Activated B cell treated with CpG ODN at 0.5 μM for 24 hours (primary cell): ENCODE results near the gene SKAP2. TPM values are rescaled to one million over a fixed set of nuclear protein-coding genes. Genes with fewer than 3 reads are reported as not detected.

Source experiments
- ATAC-seq: fragments of 200-7000 bp; cut with Tn5 transposase; one replicate; pipeline ENCODE4 v1.10.0; 2021; ENCODE audit warnings: low read depth, mild to moderate bottlenecking, moderate library complexity
- CTCF ChIA-PET: fragments of 350-600 bp; sonication (Branson Sonifier 250); formaldehyde crosslinking; loops from one replicate; lab custom pipeline; 2021; ENCODE audit warnings: antibody characterized with exemption; lab: Charles Lee
- POLR2A ChIA-PET: fragments of 350-600 bp; sonication (Branson Sonifier 250); formaldehyde crosslinking; loops from one replicate; lab custom pipeline; 2021; ENCODE audit warnings: antibody characterized with exemption; lab: Charles Lee
- DNase-seq: peaks from one replicate; pipeline ENCODE4 v3.0.0; 2022
- H3K27ac Mint-ChIP-seq: one replicate; pipeline ENCODE4 v1.8.0; 2020; ENCODE audit warnings: mixed read lengths
- H3K27me3 Mint-ChIP-seq: one replicate; pipeline ENCODE4 v1.8.0; 2021; ENCODE audit warnings: mixed read lengths
- H3K36me3 Mint-ChIP-seq: one replicate; pipeline ENCODE4 v1.8.0; 2021; ENCODE audit warnings: low read depth, mixed read lengths
- H3K4me1 Mint-ChIP-seq: one replicate; pipeline ENCODE4 v1.8.0; 2021; ENCODE audit warnings: mixed read lengths
- H3K4me3 Mint-ChIP-seq: one replicate; pipeline ENCODE4 v1.8.0; 2020; ENCODE audit warnings: mild to moderate bottlenecking, mixed read lengths
- H3K9me3 Mint-ChIP-seq: one replicate; pipeline ENCODE4 v1.8.0; 2020; ENCODE audit warnings: mixed read lengths
- CTCF ChIP-seq: fragments of 200-600 bp; IDR thresholded peaks from one replicate; pipeline ENCODE4 v1.8.0; 2022; ENCODE audit warnings: antibody characterized with exemption, mild to moderate bottlenecking
- intact Hi-C: fragments of 100-400 bp; cut with micrococcal nuclease; formaldehyde crosslinking; loops from one replicate; pipeline ENCODE4 v1.15.1; 2024
- total RNA-seq: library from RNA; stranded (reverse); gene quantifications from 2 replicates; pipeline ENCODE4 v1.2.3, GENCODE V29; 2022

SKAP2 gene
- total RNA-seq, 1 donor from 2014 or later = 75.6 TPM

DNA sequence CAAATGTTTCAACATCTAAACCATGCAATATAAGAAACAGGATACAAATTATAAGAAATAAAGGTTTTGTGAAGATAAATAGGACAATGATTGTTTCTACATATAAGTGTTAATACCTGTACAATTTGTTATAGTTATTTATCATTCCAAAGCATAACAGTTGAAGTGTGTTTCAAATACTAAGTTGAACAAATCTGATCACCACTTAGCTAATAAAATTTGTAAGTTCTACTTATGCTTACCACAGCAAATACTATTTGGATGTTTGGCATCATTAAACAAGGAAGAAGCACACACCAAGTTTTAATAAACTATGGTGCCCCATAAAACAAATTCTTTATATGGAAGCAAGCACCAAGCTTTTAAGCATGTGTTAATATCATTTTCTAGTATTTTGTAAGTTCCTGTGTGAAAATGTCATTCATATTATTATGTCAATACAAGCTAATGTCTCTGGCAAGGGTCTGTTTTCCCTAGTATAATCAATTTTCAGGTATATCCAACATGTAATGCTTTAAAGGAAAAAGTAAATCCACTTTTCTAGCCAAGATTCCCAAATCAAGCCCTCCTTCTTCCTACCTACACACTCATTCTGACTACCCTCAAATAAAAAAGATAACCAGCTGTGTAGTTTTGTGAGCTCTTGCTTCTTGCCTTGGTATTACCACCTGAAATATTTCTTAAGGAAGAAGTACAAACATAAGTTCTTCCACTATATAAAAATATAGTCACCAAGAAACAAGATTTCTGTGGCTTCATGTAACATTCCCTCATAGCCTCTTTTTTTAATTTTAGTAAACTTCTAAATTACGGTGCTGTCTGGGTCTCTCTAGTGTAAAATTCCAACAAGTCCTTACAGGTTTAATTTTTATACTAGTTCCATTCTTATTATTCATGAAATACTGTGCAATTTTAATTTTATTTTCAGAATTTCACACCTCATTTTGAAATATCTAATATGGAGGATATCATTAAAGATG is 9.2 kb downstream of the SKAP2 start:
- no peaks in the 10 kb centered on the region for H3K27me3 Mint-ChIP-seq
- intact Hi-C loops = loop anchor here (1.0 to 10.0 kb wide), 5 partner anchors 9 to 990 kb away; partner anchors contain the start of gene SKAP2
- H3K4me1 Mint-ChIP-seq = peaks cover 37% of the 10 kb centered on the region
- DNase-seq (no peak), ATAC-seq (no peak)
- ChIA-PET CTCF (interaction anchor here (3.0 to 7.0 kb wide), 3 partner anchors 242 to 306 kb away, joined by 11 to 37 read pairs (median 32); partner anchors contain the start of genes HOXA1 and HOXA6), POLR2A (interaction anchor here (1.0 kb wide), 1 partner anchor 8 kb away, joined by 3 read pairs; no protein-coding TSS in a partner anchor)
- peaks cover 25% of the 10 kb centered on the region for H3K36me3 Mint-ChIP-seq
- no peak overlapping the region for H3K27ac Mint-ChIP-seq
- no peak for TF ChIP-seq CTCF
- H3K4me3 Mint-ChIP-seq = no peak overlapping the region
- no peaks in the 10 kb centered on the region for H3K9me3 Mint-ChIP-seq

GRCh38 chr7:26853788-26854393 is 10.5 kb downstream of the SKAP2 start:
- CTCF ChIA-PET = interaction anchor here (0.7 to 7.0 kb wide), 4 partner anchors 244 to 307 kb away, joined by 3 to 37 read pairs (median 22); partner anchors contain the start of genes HOXA1, HOXA3 and HOXA6
- Mint-ChIP-seq H3K9me3 (no peaks in the 10 kb centered on the region), H3K27ac (no peak overlapping the region), H3K27me3 (no peaks in the 10 kb centered on the region), H3K4me1 (peaks cover 30% of the 10 kb centered on the region), H3K4me3 (no peak overlapping the region), H3K36me3 (peaks cover 30% of the 10 kb centered on the region)
- POLR2A ChIA-PET = no interaction called here
- intact Hi-C loops = loop anchor here (1.0 to 10.0 kb wide), 4 partner anchors 10 to 989 kb away; partner anchors contain the start of gene SKAP2
- TF ChIP-seq CTCF = no peak
- DNase-seq (no peak), ATAC-seq (no peak)

- intact Hi-C loops = loop anchor here (10.0 kb wide), 1 partner anchor 985 kb away; no protein-coding TSS in a partner anchor
- Mint-ChIP-seq H3K4me3 (no peak overlapping the region), H3K4me1 (peaks cover 4% of the 10 kb centered on the region), H3K9me3 (no peaks in the 10 kb centered on the region), H3K27ac (no peak overlapping the region), H3K27me3 (no peaks in the 10 kb centered on the region), H3K36me3 (peaks cover 42% of the 10 kb centered on the region)
- ChIA-PET POLR2A (no interaction called here), CTCF (no interaction called here)
- ATAC-seq = no peak
- TF ChIP-seq CTCF = no peak
- DNase-seq = no peak
Observed at GRCh38 chr7:26850193-26850651, 14.2 kb downstream of the SKAP2 start.

DNA sequence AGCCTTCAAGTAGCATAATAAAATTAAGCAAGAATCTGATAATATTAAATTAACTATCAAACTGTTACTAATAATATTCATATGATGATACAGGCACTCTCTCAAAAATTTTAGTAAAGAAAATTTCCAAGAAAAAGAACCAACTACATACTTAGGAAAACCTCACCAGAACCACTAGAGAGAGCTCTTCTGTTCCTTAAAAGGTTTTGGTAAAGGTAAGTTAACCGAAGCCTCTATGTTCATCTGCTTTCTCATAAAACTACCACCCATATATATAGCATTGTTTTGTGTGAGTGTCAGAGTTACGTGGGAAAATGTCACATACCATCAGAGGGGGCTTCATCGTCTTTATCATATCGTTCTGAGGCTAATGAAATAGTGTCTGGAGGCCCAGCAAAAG is 20.7 kb downstream of the SKAP2 start:
- Mint-ChIP-seq H3K4me3 (no peak overlapping the region), H3K4me1 (no peaks in the 10 kb centered on the region), H3K36me3 (peaks cover 40% of the 10 kb centered on the region), H3K27me3 (no peaks in the 10 kb centered on the region), H3K27ac (no peak overlapping the region), H3K9me3 (no peaks in the 10 kb centered on the region)
- ChIA-PET POLR2A (no interaction called here), CTCF (interaction anchor here (1.1 kb wide), 1 partner anchor 317 kb away, joined by 3 read pairs; no protein-coding TSS in a partner anchor)
- intact Hi-C loops = no loop called here
- no peak for DNase-seq
- no peak for ATAC-seq
- no peak for TF ChIP-seq CTCF
